Subcutaneous abdominal adipose tissue (tissue), 5 donors: ENCODE data around the gene THOC5.

Experiments
- H3K27ac ChIP-seq: one replicate; pipeline ENCODE4 v1.7.0; 2013; ENCODE audit warnings: low read depth, mild to moderate bottlenecking, inconsistent platforms, low read length, moderate library complexity
- H3K27me3 ChIP-seq, 5 donors: one replicate each; pipeline ENCODE4 v1.7.0; 2013; ENCODE audit warnings: low read length in 5 of 5, inconsistent platforms in 1 of 5; ENCODE audit not compliant: control insufficient read depth in 5 of 5, insufficient read depth in 4 of 5
- H3K36me3 ChIP-seq, 5 donors: one replicate each; pipeline ENCODE4 v1.7.0; 2013; ENCODE audit warnings: low read length in 5 of 5; ENCODE audit not compliant: control insufficient read depth in 5 of 5, insufficient read depth in 5 of 5
- H3K4me1 ChIP-seq, 5 donors: one replicate each; pipeline ENCODE4 v1.7.0; 2013; ENCODE audit warnings: low read length in 5 of 5, mild to moderate bottlenecking in 3 of 5, moderate library complexity in 1 of 5; ENCODE audit not compliant: control insufficient read depth in 5 of 5, insufficient read depth in 5 of 5
- H3K4me3 ChIP-seq, 5 donors: one replicate each; pipeline ENCODE4 v1.7.0; 2013; ENCODE audit warnings: low read length in 5 of 5, low read depth in 1 of 5
- H3K9ac ChIP-seq, 5 donors: one replicate each; pipeline ENCODE4 v1.7.0; 2013; ENCODE audit warnings: low read length in 5 of 5, mild to moderate bottlenecking in 4 of 5, moderate library complexity in 3 of 5
- H3K9me3 ChIP-seq, 5 donors: one replicate each; pipeline ENCODE4 v1.7.0; 2013; ENCODE audit warnings: low read length in 5 of 5; ENCODE audit not compliant: control insufficient read depth in 5 of 5
- donor health status: healthy.
- donor health status: healthy.
- donor health status: healthy.
- donor health status: healthy.
- donor health status: healthy.

Gene THOC5

GRCh38 chr22:29531419-29531818 is 22.1 kb downstream of the THOC5 start:
- Histone ChIP-seq H3K9me3 (no peaks in the 10 kb centered on the region), H3K4me3 (no peak overlapping the region), H3K9ac (no peak overlapping the region), H3K4me1 (no peaks in the 10 kb centered on the region), H3K36me3 (peaks cover 33 to 92% (median 75%) of the 10 kb centered on the region in 5 donors), H3K27me3 (no peaks in the 10 kb centered on the region), H3K27ac (no peak overlapping the region)

- Histone ChIP-seq H3K36me3 (peaks cover 33 to 90% (median 73%) of the 10 kb centered on the region in 5 donors), H3K27me3 (no peaks in the 10 kb centered on the region), H3K9ac (no peak overlapping the region), H3K4me3 (no peak overlapping the region), H3K27ac (no peak overlapping the region), H3K4me1 (peaks cover 0 to under 1% (median 0%) of the 10 kb centered on the region in 5 donors), H3K9me3 (no peaks in the 10 kb centered on the region)
Measured at GRCh38 chr22:29530716-29531115, 22.8 kb downstream of the THOC5 start.

- no peak overlapping the region for H3K9ac ChIP-seq
Measured at GRCh38 chr22:29528144-29528543, 25.4 kb downstream of the THOC5 start.

GRCh38 chr22:29524442-29525191 is 28.9 kb downstream of the THOC5 start:
- Histone ChIP-seq H3K4me3 (no peak overlapping the region), H3K4me1 (peaks cover 0 to 6% (median 1%) of the 10 kb centered on the region in 5 donors), H3K36me3 (peaks cover 26 to 82% (median 78%) of the 10 kb centered on the region in 5 donors), H3K9me3 (no peaks in the 10 kb centered on the region), H3K27me3 (no peaks in the 10 kb centered on the region), H3K9ac (no peak overlapping the region), H3K27ac (no peak overlapping the region)

More at GRCh38 chr22:29528144-29528543, 25.4 kb downstream of the THOC5 start:
- no peaks in the 10 kb centered on the region for H3K9me3 ChIP-seq
- H3K36me3 ChIP-seq, result peaks cover 21 to 91% (median 81%) of the 10 kb centered on the region in 5 donors
- no peak overlapping the region for H3K27ac ChIP-seq
- no peak overlapping the region for H3K4me3 ChIP-seq
- H3K27me3 ChIP-seq, result no peaks in the 10 kb centered on the region
- H3K4me1 ChIP-seq, result peaks cover 0 to 6% (median 1%) of the 10 kb centered on the region in 5 donors

- no peak overlapping the region for H3K9ac ChIP-seq
- H3K36me3 ChIP-seq, result peaks cover 26 to 82% (median 77%) of the 10 kb centered on the region in 5 donors
- H3K27ac ChIP-seq, result no peak overlapping the region
- no peaks in the 10 kb centered on the region for H3K27me3 ChIP-seq
- no peaks in the 10 kb centered on the region for H3K9me3 ChIP-seq
- no peak overlapping the region for H3K4me3 ChIP-seq
- peaks cover 0 to 6% (median 1%) of the 10 kb centered on the region in 5 donors for H3K4me1 ChIP-seq
Measured at GRCh38 chr22:29523761-29524160, 29.8 kb downstream of the THOC5 start.

- Histone ChIP-seq H3K4me3 (no peak overlapping the region), H3K9ac (no peak overlapping the region), H3K27ac (no peak overlapping the region), H3K4me1 (peaks cover 0 to 6% (median 1%) of the 10 kb centered on the region in 5 donors), H3K27me3 (no peaks in the 10 kb centered on the region), H3K36me3 (peaks cover 14 to 81% (median 76%) of the 10 kb centered on the region in 5 donors), H3K9me3 (no peaks in the 10 kb centered on the region)
Measured at GRCh38 chr22:29521526-29521925, 32.0 kb downstream of the THOC5 start.

GRCh38 chr22:29520851-29521250 is 32.7 kb downstream of the THOC5 start:
- H3K4me1 ChIP-seq, result peaks cover 0 to 6% (median 1%) of the 10 kb centered on the region in 5 donors
- no peaks in the 10 kb centered on the region for H3K9me3 ChIP-seq
- H3K9ac ChIP-seq, result no peak overlapping the region
- H3K27me3 ChIP-seq, result no peaks in the 10 kb centered on the region
- no peak overlapping the region for H3K27ac ChIP-seq
- H3K4me3 ChIP-seq, result no peak overlapping the region
- H3K36me3 ChIP-seq, result peaks cover 13 to 85% (median 79%) of the 10 kb centered on the region in 5 donors

GRCh38 chr22:29519996-29520395 is 33.6 kb downstream of the THOC5 start:
- Histone ChIP-seq H3K9ac (no peak overlapping the region), H3K9me3 (no peaks in the 10 kb centered on the region), H3K36me3 (peaks cover 13 to 83% (median 79%) of the 10 kb centered on the region in 5 donors), H3K4me3 (no peak overlapping the region), H3K4me1 (no peaks in the 10 kb centered on the region), H3K27ac (no peak overlapping the region), H3K27me3 (no peaks in the 10 kb centered on the region)

- Histone ChIP-seq H3K27ac (no peak overlapping the region), H3K27me3 (no peaks in the 10 kb centered on the region), H3K36me3 (peaks cover 11 to 68% (median 65%) of the 10 kb centered on the region in 5 donors), H3K9ac (no peak overlapping the region), H3K4me3 (no peak overlapping the region), H3K9me3 (no peaks in the 10 kb centered on the region), H3K4me1 (no peaks in the 10 kb centered on the region)
Measured at GRCh38 chr22:29518427-29518826, 35.1 kb downstream of the THOC5 start.

- H3K36me3 ChIP-seq, result peaks cover 8 to 71% (median 68%) of the 10 kb centered on the region in 5 donors
- H3K27ac ChIP-seq, result no peak overlapping the region
- no peak overlapping the region for H3K9ac ChIP-seq
- H3K9me3 ChIP-seq, result no peaks in the 10 kb centered on the region
- no peaks in the 10 kb centered on the region for H3K27me3 ChIP-seq
- no peak overlapping the region for H3K4me3 ChIP-seq
- H3K4me1 ChIP-seq, result no peaks in the 10 kb centered on the region
Measured at GRCh38 chr22:29517215-29517908, 36.2 kb downstream of the THOC5 start.
